ENCODE data around the gene GOLGA7B. TPM values are rescaled to one million over a fixed set of nuclear protein-coding genes. Genes with fewer than 3 reads are reported as not detected.
A peak's percentile ranks its signal among the peaks of the same experiment; 100 is the strongest.

The GOLGA7B gene
- total RNA-seq, 6 donors from 2014 or later = 1.0 to 2.6 (median 1.1) TPM

DNA sequence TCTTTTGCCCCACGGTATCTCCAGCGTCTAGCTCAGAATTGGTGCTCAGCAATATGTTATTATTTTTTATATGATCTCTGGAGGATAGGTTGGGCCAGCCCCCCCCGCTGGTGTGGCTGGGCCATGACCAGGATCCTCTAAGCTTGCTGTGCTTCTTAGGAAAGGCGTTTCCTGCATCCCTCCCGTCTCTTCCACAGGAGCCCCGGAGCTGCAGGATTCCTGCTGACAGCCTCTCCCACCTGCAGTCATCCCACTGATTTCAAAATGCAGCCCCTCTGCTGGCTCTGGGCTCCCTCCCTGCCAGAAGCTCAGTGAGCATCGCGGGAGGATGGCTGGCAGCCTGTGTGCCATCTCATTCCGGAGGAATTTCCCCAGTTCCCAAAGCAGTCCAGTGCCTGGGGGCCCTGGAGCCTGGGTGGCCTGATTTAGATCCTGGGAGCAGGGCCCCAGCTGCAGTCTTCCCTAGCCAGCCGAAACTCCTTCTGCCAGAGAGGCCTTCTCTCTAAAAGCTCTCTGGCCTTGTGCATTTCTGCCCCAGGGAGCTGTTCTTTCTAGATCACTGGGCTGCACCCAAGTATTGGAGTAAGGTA, 21.8 kb upstream of the GOLGA7B start:
- no peaks in the 10 kb centered on the region for H3K27me3 ChIP-seq
- peaks cover 0 to 20% (median 12%) of the 10 kb centered on the region in 4 donors for H3K4me1 ChIP-seq
- DNase-seq (no peak), ATAC-seq (ENCODE audit: low FRiP score in 2 of 2) (no peak)
- H3K27ac ChIP-seq = no peak overlapping the region
- no peaks in the 10 kb centered on the region for H3K9me3 ChIP-seq
- H3K4me3 ChIP-seq = no peak overlapping the region
- H3K36me3 ChIP-seq = no peaks in the 10 kb centered on the region
- TF ChIP-seq POLR2AphosphoS5 (IDR thresholded peaks at IDR 0.05) (no peak), POLR2A (IDR thresholded peaks at IDR 0.05) (no peak), EP300 (IDR thresholded peaks at IDR 0.05) (no peak)
- TF ChIP-seq, protein P1, sequence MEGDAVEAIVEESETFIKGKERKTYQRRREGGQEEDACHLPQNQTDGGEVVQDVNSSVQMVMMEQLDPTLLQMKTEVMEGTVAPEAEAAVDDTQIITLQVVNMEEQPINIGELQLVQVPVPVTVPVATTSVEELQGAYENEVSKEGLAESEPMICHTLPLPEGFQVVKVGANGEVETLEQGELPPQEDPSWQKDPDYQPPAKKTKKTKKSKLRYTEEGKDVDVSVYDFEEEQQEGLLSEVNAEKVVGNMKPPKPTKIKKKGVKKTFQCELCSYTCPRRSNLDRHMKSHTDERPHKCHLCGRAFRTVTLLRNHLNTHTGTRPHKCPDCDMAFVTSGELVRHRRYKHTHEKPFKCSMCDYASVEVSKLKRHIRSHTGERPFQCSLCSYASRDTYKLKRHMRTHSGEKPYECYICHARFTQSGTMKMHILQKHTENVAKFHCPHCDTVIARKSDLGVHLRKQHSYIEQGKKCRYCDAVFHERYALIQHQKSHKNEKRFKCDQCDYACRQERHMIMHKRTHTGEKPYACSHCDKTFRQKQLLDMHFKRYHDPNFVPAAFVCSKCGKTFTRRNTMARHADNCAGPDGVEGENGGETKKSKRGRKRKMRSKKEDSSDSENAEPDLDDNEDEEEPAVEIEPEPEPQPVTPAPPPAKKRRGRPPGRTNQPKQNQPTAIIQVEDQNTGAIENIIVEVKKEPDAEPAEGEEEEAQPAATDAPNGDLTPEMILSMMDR (IDR thresholded peaks at IDR 0.05) = no peak
- WGBS, 2 donors = 58 to 65% methylated on average over 7 to 10 of the region's 10 CpGs

DNA sequence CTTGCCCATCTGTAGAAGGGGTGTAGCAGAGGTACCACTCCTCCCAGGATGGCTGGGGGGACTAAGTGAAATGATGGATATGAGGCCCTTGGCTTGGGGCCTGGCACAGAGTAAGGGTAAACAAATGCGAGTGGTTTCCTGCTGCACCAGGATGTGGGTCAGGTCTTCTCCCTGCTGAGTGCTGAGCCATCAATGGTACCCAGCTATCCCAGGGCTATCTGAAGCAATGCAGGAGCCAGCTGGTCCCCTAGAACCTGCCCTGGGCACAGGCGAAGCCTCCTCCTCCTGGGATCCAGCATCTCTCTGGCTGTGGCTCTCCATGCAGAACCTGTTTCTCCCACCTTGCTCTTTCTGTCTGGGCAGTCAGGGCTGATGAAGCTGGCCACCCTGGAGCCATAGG, 20.9 kb upstream of the GOLGA7B start:
- Histone ChIP-seq H3K36me3 (no peaks in the 10 kb centered on the region), H3K27ac (no peak overlapping the region), H3K4me1 (peaks cover 0 to 20% (median 12%) of the 10 kb centered on the region in 4 donors), H3K27me3 (no peaks in the 10 kb centered on the region), H3K4me3 (no peak overlapping the region), H3K9me3 (no peaks in the 10 kb centered on the region)
- WGBS, 2 donors = 50 to 69% methylated on average over 1 to 2 of the region's 2 CpGs
- no peak for ATAC-seq (ENCODE audit: low FRiP score in 2 of 2)
- no peak for DNase-seq
- TF ChIP-seq EP300 (IDR thresholded peaks at IDR 0.05) (no peak), POLR2A (IDR thresholded peaks at IDR 0.05) (no peak), POLR2AphosphoS5 (IDR thresholded peaks at IDR 0.05) (no peak)
- TF ChIP-seq, protein P1 (IDR thresholded peaks at IDR 0.05) = no peak

DNA sequence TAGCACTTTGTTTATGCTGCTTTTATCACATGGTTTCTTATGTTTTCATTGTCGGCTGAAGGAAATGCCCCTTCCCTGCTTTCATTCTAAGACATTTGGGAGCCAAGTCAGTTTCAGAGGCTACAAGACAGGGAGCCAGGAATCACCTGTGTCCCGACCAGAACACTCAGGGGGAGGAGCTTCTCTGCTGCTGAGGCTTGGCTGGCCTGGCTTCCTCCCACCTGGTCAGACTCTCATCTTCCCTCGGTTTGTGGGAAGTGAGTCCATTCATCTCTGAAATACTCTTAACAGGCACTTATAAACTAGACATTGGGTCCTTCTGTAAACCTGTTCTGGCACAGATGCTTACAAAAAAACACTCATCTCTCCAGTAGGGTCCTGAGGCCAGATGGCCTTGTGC, 19.6 kb upstream of the GOLGA7B start:
- no peak for ATAC-seq (ENCODE audit: low FRiP score in 2 of 2)

DNA sequence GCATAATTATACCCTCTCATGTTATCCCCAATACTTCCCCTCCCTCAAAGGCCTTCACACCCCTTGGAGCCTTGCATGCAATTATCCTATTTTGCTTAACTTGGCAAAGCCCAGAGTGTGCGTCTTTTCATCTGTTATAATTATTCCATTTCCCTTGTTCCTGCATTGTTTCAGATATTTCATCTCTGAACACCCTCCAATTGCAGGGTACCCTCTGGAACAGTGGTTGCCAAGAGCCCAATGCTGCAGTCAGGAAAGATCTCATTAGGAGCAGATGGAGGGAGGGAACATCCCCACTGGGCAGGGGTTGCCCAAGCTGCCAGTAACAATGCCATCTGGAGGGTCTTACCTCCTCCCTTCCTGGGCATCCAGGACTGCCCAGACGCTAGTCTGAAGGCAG, 18.4 kb upstream of the GOLGA7B start:
- no peaks in the 10 kb centered on the region for H3K9me3 ChIP-seq
- 65 to 86% methylated on average over 2 of the region's 2 CpGs for WGBS, 2 donors
- peaks cover 0 to 20% (median 12%) of the 10 kb centered on the region in 4 donors for H3K4me1 ChIP-seq
- no peaks in the 10 kb centered on the region for H3K36me3 ChIP-seq
- no peak overlapping the region for H3K27ac ChIP-seq
- TF ChIP-seq POLR2A (IDR thresholded peaks at IDR 0.05) (no peak), EP300 (IDR thresholded peaks at IDR 0.05) (no peak), POLR2AphosphoS5 (IDR thresholded peaks at IDR 0.05) (no peak)
- TF ChIP-seq, protein P1 (IDR thresholded peaks at IDR 0.05) = no peak
- no peaks in the 10 kb centered on the region for H3K27me3 ChIP-seq
- DNase-seq (no peak), ATAC-seq (ENCODE audit: low FRiP score in 2 of 2) (no peak)
- H3K4me3 ChIP-seq = no peak overlapping the region

More for the DNA sequence above, 19.6 kb upstream of the GOLGA7B start:
- DNase-seq = peak in 1 of 2 donors; percentile 55
- H3K9me3 ChIP-seq = no peaks in the 10 kb centered on the region
- no peak overlapping the region for H3K27ac ChIP-seq
- no peaks in the 10 kb centered on the region for H3K36me3 ChIP-seq
- H3K27me3 ChIP-seq = no peaks in the 10 kb centered on the region
- TF ChIP-seq, protein P1 (IDR thresholded peaks at IDR 0.05) = no peak
- 2 to 35% methylated on average over 3 of the region's 3 CpGs for WGBS, 2 donors
- H3K4me3 ChIP-seq = no peak overlapping the region
- peaks cover 0 to 20% (median 12%) of the 10 kb centered on the region in 4 donors for H3K4me1 ChIP-seq

DNA sequence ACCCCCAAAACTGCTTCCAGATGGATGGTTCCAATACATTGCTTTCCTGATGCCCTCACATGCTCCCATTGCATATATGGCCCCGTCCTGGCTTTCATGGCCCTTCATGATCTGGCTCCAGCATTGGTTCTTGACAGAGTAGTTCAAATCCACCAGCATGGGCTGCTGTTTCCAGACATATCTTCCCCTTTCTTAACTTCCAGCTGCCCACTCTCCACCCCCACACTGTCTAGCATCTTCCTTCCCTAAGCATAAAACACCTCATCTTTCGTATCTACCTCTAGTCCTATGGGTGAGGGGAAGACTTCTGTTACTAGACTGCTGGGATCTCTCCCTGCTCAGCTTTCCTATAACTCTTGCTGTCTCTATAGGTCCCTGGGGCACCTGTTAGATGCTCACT, 13.2 kb upstream of the GOLGA7B start:
- DNase-seq = no peak
- TF ChIP-seq, protein P1 (IDR thresholded peaks at IDR 0.05) = no peak
- TF ChIP-seq POLR2AphosphoS5 (IDR thresholded peaks at IDR 0.05) = no peak
- no peak for TF ChIP-seq POLR2A (IDR thresholded peaks at IDR 0.05)
- TF ChIP-seq EP300 (IDR thresholded peaks at IDR 0.05) = no peak
- no peak overlapping the region for H3K4me3 ChIP-seq
- H3K36me3 ChIP-seq = no peaks in the 10 kb centered on the region
- no peak for ATAC-seq (ENCODE audit: low FRiP score in 2 of 2)
- no peaks in the 10 kb centered on the region for H3K9me3 ChIP-seq
- peaks cover 2 to 13% (median 6%) of the 10 kb centered on the region in 4 donors for H3K4me1 ChIP-seq
- 83 to 84% methylated on average over 2 of the region's 2 CpGs for WGBS, 2 donors
- no peaks in the 10 kb centered on the region for H3K27me3 ChIP-seq
- no peak overlapping the region for H3K27ac ChIP-seq

Measured in upper lobe of left lung (tissue), 6 donors.